Esophagus muscularis mucosa (tissue), 4 donors: ENCODE measurements around the gene UGT3A2. TPM values are rescaled to one million over a fixed set of nuclear protein-coding genes. Genes with fewer than 3 reads are reported as not detected.

Experiments
- DNase-seq: peaks from one replicate; pipeline ENCODE4 v3.0.0-alpha.2; 2017; ENCODE audit errors: extremely low spot score
- H3K27ac ChIP-seq, 4 donors: fragments of 200-600 bp; sonication (generic); replicated peaks in 1 of 4; 1 replicate in 3 of 4; 2 replicates in 1 of 4; pipeline ENCODE4 v1.5.1; 2016 to 2019; ENCODE audit warnings: mild to moderate bottlenecking in 1 of 4
- H3K27me3 ChIP-seq, 4 donors: fragments of 200-600 bp; sonication (generic); one replicate each; pipeline versions ENCODE4 v1.5.1 to v1.6.0; 2016 to 2019
- H3K36me3 ChIP-seq, 4 donors: fragments of 200-600 bp; sonication (generic); one replicate each; pipeline ENCODE4 v1.5.1; 2016 to 2019
- H3K4me1 ChIP-seq, 4 donors: fragments of 200-600 bp; sonication (generic); one replicate each; pipeline ENCODE4 v1.5.1; 2016 to 2019
- H3K4me3 ChIP-seq, 4 donors: fragments of 200-600 bp; sonication (generic); 1 replicate in 2 of 4; 2 replicates in 2 of 4; pipeline ENCODE4 v1.5.1; 2016 to 2019; ENCODE audit warnings: mild to moderate bottlenecking in 4 of 4, moderate library complexity in 1 of 4
- H3K9me3 ChIP-seq, 4 donors: fragments of 200-600 bp; sonication (generic); 1 replicate in 3 of 4; 2 replicates in 1 of 4; pipeline ENCODE4 v1.5.1; 2016 to 2019
- EP300 ChIP-seq: sonication (generic); formaldehyde crosslinking; IDR thresholded peaks from one replicate; pipeline ENCODE4 v1.6.1; 2017; ENCODE audit warnings: antibody characterized with exemption
- POLR2A ChIP-seq: fragments of 450-650 bp; IDR thresholded peaks from one replicate; pipeline ENCODE4 v1.6.1; 2017; ENCODE audit warnings: antibody characterized with exemption, moderate library complexity, mild to moderate bottlenecking, low read depth
- POLR2AphosphoS5 ChIP-seq, 2 donors: sonication (generic); formaldehyde crosslinking; IDR thresholded peaks; one replicate each; pipeline ENCODE4 v1.6.1; 2017; ENCODE audit warnings: antibody characterized with exemption in 2 of 2
- WGBS: methylation state at CpG from one replicate; pipeline ENCODE4 v1.1.5; 2018; 5-methylcytosine and 5-hydroxymethylcytosine counted together
- intact Hi-C: fragments of 100-400 bp; cut with DNase I; formaldehyde crosslinking; loops from one replicate; pipeline ENCODE4 v1.15.1; 2023
- total RNA-seq, 4 donors: library from RNA; depleted of rRNA; stranded (reverse); fragments of >200 nt; gene quantifications; one replicate each; pipeline versions ENCODE4 v1.1.0 to v1.2.1, GENCODE V29; 2016
- TF ChIP-seq, protein P1 (sequence below), 3 experiments: fragments of 200-600 bp in 2 of 3; fragments of 450-650 bp in 1 of 3; sonication (generic) in 2 of 3; IDR thresholded peaks; one replicate each; pipeline ENCODE4 v1.5.1; 2017 to 2019; ENCODE audit warnings: antibody characterized with exemption in 3 of 3, mild to moderate bottlenecking in 2 of 3, moderate library complexity in 1 of 3

UGT3A2 gene
- total RNA-seq, 4 donors from 2014 or later: not detected

- TF ChIP-seq POLR2A (no peak), POLR2AphosphoS5 (IDR thresholded peaks at IDR 0.05) (no peak), EP300 (no peak)
- TF ChIP-seq, protein P1, sequence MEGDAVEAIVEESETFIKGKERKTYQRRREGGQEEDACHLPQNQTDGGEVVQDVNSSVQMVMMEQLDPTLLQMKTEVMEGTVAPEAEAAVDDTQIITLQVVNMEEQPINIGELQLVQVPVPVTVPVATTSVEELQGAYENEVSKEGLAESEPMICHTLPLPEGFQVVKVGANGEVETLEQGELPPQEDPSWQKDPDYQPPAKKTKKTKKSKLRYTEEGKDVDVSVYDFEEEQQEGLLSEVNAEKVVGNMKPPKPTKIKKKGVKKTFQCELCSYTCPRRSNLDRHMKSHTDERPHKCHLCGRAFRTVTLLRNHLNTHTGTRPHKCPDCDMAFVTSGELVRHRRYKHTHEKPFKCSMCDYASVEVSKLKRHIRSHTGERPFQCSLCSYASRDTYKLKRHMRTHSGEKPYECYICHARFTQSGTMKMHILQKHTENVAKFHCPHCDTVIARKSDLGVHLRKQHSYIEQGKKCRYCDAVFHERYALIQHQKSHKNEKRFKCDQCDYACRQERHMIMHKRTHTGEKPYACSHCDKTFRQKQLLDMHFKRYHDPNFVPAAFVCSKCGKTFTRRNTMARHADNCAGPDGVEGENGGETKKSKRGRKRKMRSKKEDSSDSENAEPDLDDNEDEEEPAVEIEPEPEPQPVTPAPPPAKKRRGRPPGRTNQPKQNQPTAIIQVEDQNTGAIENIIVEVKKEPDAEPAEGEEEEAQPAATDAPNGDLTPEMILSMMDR (IDR thresholded peaks at IDR 0.05): no peak
- intact Hi-C loops: no loop called here
- no peak overlapping the region for H3K4me3 ChIP-seq
- no peaks in the 10 kb centered on the region for H3K27me3 ChIP-seq
- no peak for DNase-seq
- no peaks in the 10 kb centered on the region for H3K4me1 ChIP-seq
- H3K27ac ChIP-seq: no peak overlapping the region
- H3K9me3 ChIP-seq: peaks cover 0 to 9% (median 4%) of the 10 kb centered on the region in 4 donors
- no peaks in the 10 kb centered on the region for H3K36me3 ChIP-seq
Measured at GRCh38 chr5:36096486-36096885, 29.8 kb upstream of the UGT3A2 start.

GRCh38 chr5:36089989-36090388, 23.3 kb upstream of the UGT3A2 start:
- Histone ChIP-seq H3K9me3 (peaks cover 0 to 12% (median 9%) of the 10 kb centered on the region in 4 donors), H3K4me1 (no peaks in the 10 kb centered on the region), H3K4me3 (no peak overlapping the region), H3K27me3 (no peaks in the 10 kb centered on the region), H3K27ac (no peak overlapping the region), H3K36me3 (no peaks in the 10 kb centered on the region)
- WGBS: 71% methylated on average over 2 of the region's 2 CpGs
- DNase-seq: no peak
- intact Hi-C loops: no loop called here
- TF ChIP-seq POLR2A (no peak), EP300 (no peak), POLR2AphosphoS5 (IDR thresholded peaks at IDR 0.05) (no peak)

DNA sequence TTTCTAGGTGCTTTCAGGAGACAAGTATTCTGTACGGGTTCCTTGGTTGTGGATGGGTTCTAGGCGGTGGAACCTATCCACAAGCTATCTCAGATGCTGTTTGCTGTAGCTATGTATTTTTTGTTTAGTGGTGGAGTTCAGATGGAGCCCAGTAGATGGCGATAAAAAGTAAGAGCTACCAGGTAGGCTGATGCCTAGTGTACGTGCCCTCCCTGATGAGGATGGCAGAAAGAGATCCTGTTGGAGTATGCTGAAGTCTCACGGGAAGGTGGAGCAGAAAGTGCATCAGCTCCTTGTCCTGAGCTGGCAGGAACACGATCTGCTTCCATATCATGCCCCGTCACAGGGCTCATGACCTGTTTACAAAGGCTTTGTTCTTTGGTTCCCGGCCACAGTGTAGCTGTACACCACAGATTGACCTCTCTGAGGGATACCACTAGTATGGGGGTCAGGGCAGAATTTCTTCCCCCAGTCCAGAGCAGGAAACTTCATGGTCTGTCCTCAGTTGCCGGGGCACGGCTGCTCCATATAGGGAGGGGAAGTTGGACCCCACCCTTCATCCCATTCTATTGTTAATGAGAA, 12.6 kb upstream of the UGT3A2 start:
- Histone ChIP-seq H3K27me3 (peaks cover 0 to 14% (median 0%) of the 10 kb centered on the region in 4 donors), H3K9me3 (no peaks in the 10 kb centered on the region), H3K4me3 (no peak overlapping the region), H3K36me3 (no peaks in the 10 kb centered on the region), H3K27ac (no peak overlapping the region), H3K4me1 (no peaks in the 10 kb centered on the region)
- intact Hi-C loops: no loop called here
- 38% methylated on average over 8 of the region's 10 CpGs for WGBS
- TF ChIP-seq EP300: no peak
- TF ChIP-seq, protein P1 (IDR thresholded peaks at IDR 0.05): peak; percentile 13 to 51 (median 25)
- DNase-seq: no peak

DNA sequence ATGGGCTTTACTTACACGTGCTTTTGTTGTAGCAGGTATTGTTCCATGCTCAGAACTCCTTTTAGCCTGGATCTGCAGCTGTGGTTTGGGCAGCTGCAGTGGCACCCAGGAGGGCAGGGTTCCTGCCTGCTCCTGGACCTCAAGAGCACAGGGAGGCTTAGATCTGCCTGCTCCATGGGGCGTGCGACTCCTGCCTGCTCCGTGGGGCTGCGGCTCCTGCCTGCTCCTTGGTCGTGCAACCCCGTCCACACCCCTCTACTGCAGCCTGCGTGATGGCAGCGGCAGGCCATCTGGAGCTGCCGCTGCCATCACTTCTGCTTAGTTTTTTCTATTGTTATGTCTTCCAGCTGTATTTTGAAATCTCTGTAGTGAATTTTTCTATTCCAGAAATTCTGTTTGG, 11.7 kb upstream of the UGT3A2 start:
- Histone ChIP-seq H3K4me1 (no peaks in the 10 kb centered on the region), H3K27ac (no peak overlapping the region), H3K4me3 (no peak overlapping the region), H3K9me3 (no peaks in the 10 kb centered on the region), H3K27me3 (peaks cover 0 to 14% (median 0%) of the 10 kb centered on the region in 4 donors), H3K36me3 (no peaks in the 10 kb centered on the region)
- 66% methylated on average over 10 of the region's 10 CpGs for WGBS
- TF ChIP-seq POLR2A (no peak), POLR2AphosphoS5 (IDR thresholded peaks at IDR 0.05) (no peak), EP300 (no peak)
- TF ChIP-seq, protein P1 (IDR thresholded peaks at IDR 0.05): no peak
- intact Hi-C loops: no loop called here
- DNase-seq: no peak

DNA sequence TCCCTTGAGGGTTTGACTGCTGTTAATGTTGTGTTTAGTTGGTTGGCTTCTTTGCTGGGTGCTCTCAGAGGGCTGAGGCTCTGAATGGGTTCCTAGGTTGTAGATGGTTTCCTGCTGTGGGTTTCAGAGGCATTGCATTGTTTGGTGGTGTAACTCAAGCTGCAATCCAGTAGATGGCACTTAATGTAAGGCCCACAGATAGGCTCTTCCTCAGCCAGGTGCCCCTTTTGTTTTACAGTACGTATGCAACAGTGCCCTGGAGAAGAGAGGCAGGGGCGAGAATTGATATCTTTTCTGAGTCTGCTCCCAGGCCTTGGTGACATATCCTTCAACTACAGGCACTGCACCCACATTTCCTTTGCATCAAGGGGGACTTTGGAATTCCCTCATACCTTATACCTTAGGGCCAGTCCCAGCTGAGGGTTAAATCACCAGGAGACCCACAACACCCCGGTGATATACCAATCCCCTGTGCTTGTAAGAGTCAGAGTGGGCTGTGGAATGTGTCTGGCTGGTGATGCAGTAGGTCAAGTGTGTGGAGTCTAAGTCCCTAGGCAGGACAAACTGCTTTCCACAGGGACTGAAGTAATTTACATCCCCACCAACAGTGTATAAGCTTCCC, 7.0 kb upstream of the UGT3A2 start:
- WGBS: 80% methylated on average over 3 of the region's 3 CpGs

More for the DNA sequence above, 7.0 kb upstream of the UGT3A2 start:
- Histone ChIP-seq H3K4me3 (no peak overlapping the region), H3K9me3 (no peaks in the 10 kb centered on the region), H3K36me3 (no peaks in the 10 kb centered on the region), H3K27ac (no peak overlapping the region), H3K4me1 (no peaks in the 10 kb centered on the region), H3K27me3 (no peaks in the 10 kb centered on the region)
- TF ChIP-seq, protein P1 (IDR thresholded peaks at IDR 0.05): no peak
- no peak for TF ChIP-seq POLR2A
- no peak for TF ChIP-seq EP300
- TF ChIP-seq POLR2AphosphoS5 (IDR thresholded peaks at IDR 0.05): no peak
- intact Hi-C loops: no loop called here
- DNase-seq: no peak
